ENCODE data around the gene KXD1.

Gene KXD1

GRCh38 chr19:18601875-18602274 lies 44.2 kb downstream of the KXD1 start:
- DNase-seq (ENCODE audit: low spot score), result no peak

GRCh38 chr19:18603255-18603957 lies 45.7 kb downstream of the KXD1 start:
- DNase-seq (ENCODE audit: low spot score), result peak; percentile 55

GRCh38 chr19:18603958-18604819 lies 46.5 kb downstream of the KXD1 start:
- no peak for DNase-seq (ENCODE audit: low spot score)

- DNase-seq (ENCODE audit: low spot score), result no peak
Measured at GRCh38 chr19:18604820-18605159, 47.1 kb downstream of the KXD1 start.

GRCh38 chr19:18605196-18605545 lies 47.5 kb downstream of the KXD1 start:
- no peak for DNase-seq (ENCODE audit: low spot score)

- DNase-seq (ENCODE audit: low spot score), result no peak
Measured at GRCh38 chr19:18605546-18606280, 48.0 kb downstream of the KXD1 start.

- no peak for DNase-seq (ENCODE audit: low spot score)
Measured at GRCh38 chr19:18606281-18607225, 48.9 kb downstream of the KXD1 start, which contains the start of gene CRLF1. Gene CRLF1 (minus strand): TSS chr19:18606799. CDS start chr19:18606656, 143 bp downstream.

- DNase-seq (ENCODE audit: low spot score), result no peak
Measured at GRCh38 chr19:18607226-18608101, 49.8 kb downstream of the KXD1 start.

GRCh38 chr19:18608102-18608804 lies 50.6 kb downstream of the KXD1 start:
- DNase-seq (ENCODE audit: low spot score), result no peak

GRCh38 chr19:18608805-18609716 lies 51.4 kb downstream of the KXD1 start:
- no peak for DNase-seq (ENCODE audit: low spot score)

GRCh38 chr19:18609717-18610051 lies 52.0 kb downstream of the KXD1 start:
- no peak for DNase-seq (ENCODE audit: low spot score)

- DNase-seq (ENCODE audit: low spot score), result no peak
Measured at GRCh38 chr19:18610245-18610555, 52.5 kb downstream of the KXD1 start.

- DNase-seq (ENCODE audit: low spot score), result no peak
Measured at GRCh38 chr19:18610556-18611326, 53.1 kb downstream of the KXD1 start.

- DNase-seq (ENCODE audit: low spot score), result no peak
Measured at GRCh38 chr19:18611327-18612050, 53.8 kb downstream of the KXD1 start.

- DNase-seq (ENCODE audit: low spot score), result no peak
Measured at GRCh38 chr19:18612051-18612771, 54.5 kb downstream of the KXD1 start.

GRCh38 chr19:18612772-18613588 lies 55.3 kb downstream of the KXD1 start, which contains the start of gene TMEM59L:
Gene TMEM59L (plus strand): TSS chr19:18612870. CDS start chr19:18612959, 89 bp downstream.
- no peak for DNase-seq (ENCODE audit: low spot score)

Data from cerebellar cortex (tissue), 1 donor.